Measurements from ENCODE around the gene CDCA4. TPM values are rescaled to one million over a fixed set of nuclear protein-coding genes. Genes with fewer than 3 reads are reported as not detected.

Gene CDCA4
- total RNA-seq, 1 donor from 2014 or later, result 2.0 TPM

DNA sequence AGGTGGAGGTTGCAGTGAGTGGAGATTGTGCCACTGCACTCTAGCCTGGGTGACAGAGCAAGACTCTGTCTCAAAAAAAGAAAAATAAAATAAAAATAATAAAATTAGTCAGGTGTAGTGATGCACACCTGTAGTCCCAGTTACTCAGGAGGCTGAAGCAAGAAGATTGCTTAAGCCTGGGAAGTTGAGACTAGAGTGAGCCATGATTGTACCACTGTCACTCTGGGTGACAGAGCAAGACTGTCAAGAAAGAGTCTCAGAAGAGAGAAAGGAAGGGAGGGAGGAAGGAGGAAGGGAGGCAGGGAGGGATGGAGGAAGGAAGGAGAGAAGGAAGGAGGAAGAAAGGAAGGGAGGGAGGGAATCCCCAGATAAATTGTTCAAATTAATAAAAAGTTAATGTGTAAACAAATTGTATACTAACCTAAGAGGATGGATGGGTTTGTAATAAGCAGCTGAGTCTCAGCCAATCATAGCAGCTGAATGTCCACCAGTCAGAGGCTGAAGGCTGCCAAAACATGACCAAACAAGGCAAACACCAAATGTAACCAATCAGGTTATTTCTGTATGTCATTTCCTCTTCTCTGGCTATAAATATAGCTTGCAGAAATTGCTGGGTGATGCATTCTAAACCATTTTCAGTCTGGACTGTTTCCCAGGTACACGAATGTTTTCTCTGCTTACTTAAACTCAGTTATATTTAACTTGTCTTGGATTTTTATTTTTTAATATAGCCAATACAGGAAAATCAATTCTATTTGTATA, 6.1 kb upstream of the CDCA4 start:
- H3K4me3 ChIP-seq, result no peak overlapping the region
- no peaks in the 10 kb centered on the region for H3K27me3 ChIP-seq (ENCODE audit: low read depth)
- TF ChIP-seq, protein P1, sequence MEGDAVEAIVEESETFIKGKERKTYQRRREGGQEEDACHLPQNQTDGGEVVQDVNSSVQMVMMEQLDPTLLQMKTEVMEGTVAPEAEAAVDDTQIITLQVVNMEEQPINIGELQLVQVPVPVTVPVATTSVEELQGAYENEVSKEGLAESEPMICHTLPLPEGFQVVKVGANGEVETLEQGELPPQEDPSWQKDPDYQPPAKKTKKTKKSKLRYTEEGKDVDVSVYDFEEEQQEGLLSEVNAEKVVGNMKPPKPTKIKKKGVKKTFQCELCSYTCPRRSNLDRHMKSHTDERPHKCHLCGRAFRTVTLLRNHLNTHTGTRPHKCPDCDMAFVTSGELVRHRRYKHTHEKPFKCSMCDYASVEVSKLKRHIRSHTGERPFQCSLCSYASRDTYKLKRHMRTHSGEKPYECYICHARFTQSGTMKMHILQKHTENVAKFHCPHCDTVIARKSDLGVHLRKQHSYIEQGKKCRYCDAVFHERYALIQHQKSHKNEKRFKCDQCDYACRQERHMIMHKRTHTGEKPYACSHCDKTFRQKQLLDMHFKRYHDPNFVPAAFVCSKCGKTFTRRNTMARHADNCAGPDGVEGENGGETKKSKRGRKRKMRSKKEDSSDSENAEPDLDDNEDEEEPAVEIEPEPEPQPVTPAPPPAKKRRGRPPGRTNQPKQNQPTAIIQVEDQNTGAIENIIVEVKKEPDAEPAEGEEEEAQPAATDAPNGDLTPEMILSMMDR (IDR thresholded peaks at IDR 0.05; ENCODE audit: borderline replicate concordance), result no peak
- intact Hi-C loops (cut with micrococcal nuclease), result no loop called here
- H3K27ac ChIP-seq (replicated peaks), result no peak overlapping the region
- DNase-seq, result no peak
- peaks cover 7% of the 10 kb centered on the region for H3K4me1 ChIP-seq
- H3K9me3 ChIP-seq (replicated peaks), result no peaks in the 10 kb centered on the region
- H3K36me3 ChIP-seq, result no peaks in the 10 kb centered on the region

DNA sequence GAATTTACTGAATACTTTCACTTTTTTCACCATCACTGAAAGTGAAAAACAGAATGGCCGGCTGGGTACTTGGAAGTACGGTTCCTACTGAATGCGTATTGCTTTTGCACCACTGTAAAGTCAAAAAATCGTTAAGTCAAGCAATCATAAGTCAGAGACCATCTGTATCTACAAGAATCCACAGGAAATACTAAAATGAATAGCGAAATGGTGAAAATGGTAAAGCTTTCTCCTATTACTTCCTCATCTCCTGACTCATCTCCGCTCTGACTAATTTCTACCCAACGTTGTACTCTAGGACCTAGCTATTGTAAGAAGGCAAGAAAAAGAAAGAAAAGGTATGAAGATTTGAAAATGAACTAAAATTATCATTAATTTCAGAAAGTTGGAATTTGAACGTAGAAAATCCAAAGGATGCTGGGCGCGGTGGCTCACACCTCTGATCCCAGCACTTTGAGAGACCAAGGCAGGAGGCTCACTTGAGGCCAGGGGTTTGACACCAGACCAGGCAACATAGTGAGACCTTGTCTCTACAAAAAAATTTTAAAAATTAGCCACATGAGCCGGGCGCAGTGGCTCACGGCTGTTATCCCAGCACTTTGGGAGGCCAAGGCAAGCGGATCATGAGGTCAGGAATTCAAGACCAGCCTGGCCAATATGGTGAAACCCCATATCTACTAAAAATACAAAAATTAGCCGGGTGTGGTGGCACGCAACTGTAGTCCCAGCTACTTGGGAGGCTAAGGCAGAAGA, 5.3 kb upstream of the CDCA4 start:
- no peaks in the 10 kb centered on the region for H3K27me3 ChIP-seq (ENCODE audit: low read depth)
- intact Hi-C loops (cut with micrococcal nuclease), result no loop called here
- H3K4me1 ChIP-seq, result peaks cover 14% of the 10 kb centered on the region
- H3K4me3 ChIP-seq, result no peak overlapping the region
- H3K9me3 ChIP-seq (replicated peaks), result no peaks in the 10 kb centered on the region
- H3K27ac ChIP-seq (replicated peaks), result no peak overlapping the region
- DNase-seq, result no peak
- TF ChIP-seq, protein P1 (IDR thresholded peaks at IDR 0.05; ENCODE audit: borderline replicate concordance), result no peak
- H3K36me3 ChIP-seq, result no peaks in the 10 kb centered on the region

DNA sequence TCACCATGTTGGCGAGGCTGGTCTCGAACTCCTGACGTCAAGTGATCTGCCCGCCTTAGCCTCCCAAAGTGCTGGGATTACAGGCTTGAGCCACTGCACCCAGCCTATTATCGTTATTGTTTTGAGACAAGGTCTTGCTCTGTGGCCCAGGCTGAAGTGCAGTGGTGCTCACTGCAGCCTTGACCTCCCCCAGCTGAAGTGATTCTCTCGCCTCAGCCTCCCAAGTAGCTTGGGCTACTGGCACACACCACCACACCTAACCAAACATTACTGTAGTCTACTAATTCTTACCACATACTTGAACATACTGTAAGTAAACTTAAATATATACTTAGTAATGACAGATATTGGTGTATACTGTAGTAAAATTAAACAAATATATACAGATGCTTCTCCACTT, 4.5 kb upstream of the CDCA4 start:
- TF ChIP-seq, protein P1 (IDR thresholded peaks at IDR 0.05; ENCODE audit: borderline replicate concordance), result no peak
- Histone ChIP-seq H3K36me3 (no peaks in the 10 kb centered on the region), H3K27me3 (ENCODE audit: low read depth) (no peaks in the 10 kb centered on the region), H3K4me3 (no peak overlapping the region), H3K4me1 (peaks cover 17% of the 10 kb centered on the region), H3K9me3 (replicated peaks) (no peaks in the 10 kb centered on the region), H3K27ac (replicated peaks) (no peak overlapping the region)
- intact Hi-C loops (cut with micrococcal nuclease), result no loop called here
- DNase-seq, result no peak

DNA sequence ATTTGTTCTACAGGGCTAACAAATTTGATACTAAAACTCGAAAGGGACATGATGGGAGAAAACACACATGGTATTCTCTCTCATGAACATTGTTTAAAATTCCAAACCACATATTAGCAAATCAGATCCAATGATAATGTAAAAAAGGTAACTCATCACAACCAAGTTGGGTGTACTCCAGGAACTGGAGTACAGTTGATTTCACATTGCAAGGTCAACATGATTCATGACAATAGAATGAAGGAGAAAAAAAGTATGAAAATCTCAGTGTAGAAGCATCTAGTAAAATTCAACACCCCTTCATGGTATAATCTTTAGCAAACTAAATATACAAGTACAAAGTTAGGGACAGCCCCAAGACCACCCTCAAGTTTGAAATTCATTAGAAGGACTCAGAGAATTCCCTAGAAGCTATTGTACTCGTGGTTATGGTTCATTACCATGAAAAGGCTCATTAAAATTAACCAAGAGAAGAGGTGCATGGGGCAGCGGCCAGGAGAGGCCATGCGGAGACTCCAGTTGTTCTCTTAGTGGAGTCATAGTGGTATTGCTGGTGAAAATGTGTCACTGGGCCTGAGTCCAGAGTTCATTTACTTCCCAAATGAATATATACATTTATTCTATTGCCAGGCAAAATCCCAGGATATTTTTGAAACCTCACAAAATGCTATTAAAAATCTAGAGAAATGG, 3.1 kb upstream of the CDCA4 start:
- intact Hi-C loops (cut with micrococcal nuclease), result no loop called here
- Histone ChIP-seq H3K9me3 (replicated peaks) (no peaks in the 10 kb centered on the region), H3K36me3 (no peaks in the 10 kb centered on the region), H3K4me3 (no peak overlapping the region), H3K4me1 (peaks cover 32% of the 10 kb centered on the region), H3K27me3 (ENCODE audit: low read depth) (no peaks in the 10 kb centered on the region), H3K27ac (replicated peaks) (no peak overlapping the region)
- TF ChIP-seq, protein P1 (IDR thresholded peaks at IDR 0.05; ENCODE audit: borderline replicate concordance), result no peak
- no peak for DNase-seq

DNA sequence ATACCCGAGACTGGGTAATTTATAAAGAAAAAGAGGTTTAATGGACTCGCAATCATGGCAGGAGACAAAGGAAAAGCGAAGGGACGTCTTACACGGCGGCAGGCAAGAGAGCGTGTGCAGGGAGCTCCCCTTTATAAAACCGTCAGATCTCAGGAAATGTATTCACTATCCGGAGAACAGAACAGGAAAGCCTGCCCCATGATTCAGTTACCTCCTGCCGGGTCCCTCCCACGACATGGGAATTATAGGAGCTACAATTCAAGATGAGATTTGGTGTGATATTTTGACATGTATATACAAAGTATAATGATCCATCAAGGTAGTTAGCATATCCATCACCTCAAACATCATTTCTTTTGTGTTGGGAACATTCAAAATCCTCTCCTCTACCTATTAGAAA, 2.3 kb upstream of the CDCA4 start:
- Histone ChIP-seq H3K4me3 (no peak overlapping the region), H3K4me1 (peaks cover 35% of the 10 kb centered on the region), H3K9me3 (replicated peaks) (no peaks in the 10 kb centered on the region), H3K27ac (replicated peaks) (no peak overlapping the region), H3K36me3 (no peaks in the 10 kb centered on the region), H3K27me3 (ENCODE audit: low read depth) (no peaks in the 10 kb centered on the region)
- intact Hi-C loops (cut with micrococcal nuclease), result no loop called here
- DNase-seq, result no peak
- TF ChIP-seq, protein P1 (IDR thresholded peaks at IDR 0.05; ENCODE audit: borderline replicate concordance), result no peak
